ENCODE results near the gene GRK4.

The GRK4 gene

DNA sequence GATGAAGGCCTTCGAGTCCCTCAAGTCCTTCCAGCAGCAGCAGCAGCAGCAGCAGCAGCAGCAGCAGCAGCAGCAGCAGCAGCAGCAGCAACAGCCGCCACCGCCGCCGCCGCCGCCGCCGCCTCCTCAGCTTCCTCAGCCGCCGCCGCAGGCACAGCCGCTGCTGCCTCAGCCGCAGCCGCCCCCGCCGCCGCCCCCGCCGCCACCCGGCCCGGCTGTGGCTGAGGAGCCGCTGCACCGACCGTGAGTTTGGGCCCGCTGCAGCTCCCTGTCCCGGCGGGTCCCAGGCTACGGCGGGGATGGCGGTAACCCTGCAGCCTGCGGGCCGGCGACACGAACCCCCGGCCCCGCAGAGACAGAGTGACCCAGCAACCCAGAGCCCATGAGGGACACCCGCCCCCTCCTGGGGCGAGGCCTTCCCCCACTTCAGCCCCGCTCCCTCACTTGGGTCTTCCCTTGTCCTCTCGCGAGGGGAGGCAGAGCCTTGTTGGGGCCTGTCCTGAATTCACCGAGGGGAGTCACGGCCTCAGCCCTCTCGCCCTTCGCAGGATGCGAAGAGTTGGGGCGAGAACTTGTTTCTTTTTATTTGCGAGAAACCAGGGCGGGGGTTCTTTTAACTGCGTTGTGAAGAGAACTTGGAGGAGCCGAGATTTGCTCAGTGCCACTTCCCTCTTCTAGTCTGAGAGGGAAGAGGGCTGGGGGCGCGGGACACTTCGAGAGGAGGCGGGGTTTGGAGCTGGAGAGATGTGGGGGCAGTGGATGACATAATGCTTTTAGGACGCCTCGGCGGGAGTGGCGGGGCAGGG, 111.7 kb downstream of the GRK4 start:
- DNase-seq: peak; percentile 71

DNA sequence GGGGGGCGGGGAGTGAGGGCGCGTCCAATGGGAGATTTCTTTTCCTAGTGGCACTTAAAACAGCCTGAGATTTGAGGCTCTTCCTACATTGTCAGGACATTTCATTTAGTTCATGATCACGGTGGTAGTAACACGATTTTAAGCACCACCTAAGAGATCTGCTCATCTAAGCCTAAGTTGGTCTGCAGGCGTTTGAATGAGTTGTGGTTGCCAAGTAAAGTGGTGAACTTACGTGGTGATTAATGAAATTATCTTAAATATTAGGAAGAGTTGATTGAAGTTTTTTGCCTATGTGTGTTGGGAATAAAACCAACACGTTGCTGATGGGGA, 112.2 kb downstream of the GRK4 start:
- no peak for DNase-seq

DNA sequence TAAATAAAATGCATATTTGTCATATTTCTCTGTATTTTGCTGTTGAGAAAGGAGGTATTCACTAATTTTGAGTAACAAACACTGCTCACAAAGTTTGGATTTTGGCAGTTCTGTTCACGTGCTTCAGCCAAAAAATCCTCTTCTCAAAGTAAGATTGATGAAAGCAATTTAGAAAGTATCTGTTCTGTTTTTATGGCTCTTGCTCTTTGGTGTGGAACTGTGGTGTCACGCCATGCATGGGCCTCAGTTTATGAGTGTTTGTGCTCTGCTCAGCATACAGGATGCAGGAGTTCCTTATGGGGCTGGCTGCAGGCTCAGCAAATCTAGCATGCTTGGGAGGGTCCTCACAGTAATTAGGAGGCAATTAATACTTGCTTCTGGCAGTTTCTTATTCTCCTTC, 114.4 kb downstream of the GRK4 start:
- DNase-seq: no peak

DNA sequence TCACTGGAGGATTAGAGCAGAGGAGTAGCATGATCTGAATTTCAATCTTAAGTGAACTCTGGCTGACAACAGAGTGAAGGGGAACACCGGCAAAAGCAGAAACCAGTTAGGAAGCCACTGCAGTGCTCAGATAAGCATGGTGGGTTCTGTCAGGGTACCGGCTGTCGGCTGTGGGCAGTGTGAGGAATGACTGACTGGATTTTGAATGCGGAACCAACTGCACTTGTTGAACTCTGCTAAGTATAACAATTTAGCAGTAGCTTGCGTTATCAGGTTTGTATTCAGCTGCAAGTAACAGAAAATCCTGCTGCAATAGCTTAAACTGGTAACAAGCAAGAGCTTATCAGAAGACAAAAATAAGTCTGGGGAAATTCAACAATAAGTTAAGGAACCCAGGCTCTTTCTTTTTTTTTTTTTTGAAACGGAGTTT, 116.3 kb downstream of the GRK4 start:
- DNase-seq: peak; percentile 20

DNA sequence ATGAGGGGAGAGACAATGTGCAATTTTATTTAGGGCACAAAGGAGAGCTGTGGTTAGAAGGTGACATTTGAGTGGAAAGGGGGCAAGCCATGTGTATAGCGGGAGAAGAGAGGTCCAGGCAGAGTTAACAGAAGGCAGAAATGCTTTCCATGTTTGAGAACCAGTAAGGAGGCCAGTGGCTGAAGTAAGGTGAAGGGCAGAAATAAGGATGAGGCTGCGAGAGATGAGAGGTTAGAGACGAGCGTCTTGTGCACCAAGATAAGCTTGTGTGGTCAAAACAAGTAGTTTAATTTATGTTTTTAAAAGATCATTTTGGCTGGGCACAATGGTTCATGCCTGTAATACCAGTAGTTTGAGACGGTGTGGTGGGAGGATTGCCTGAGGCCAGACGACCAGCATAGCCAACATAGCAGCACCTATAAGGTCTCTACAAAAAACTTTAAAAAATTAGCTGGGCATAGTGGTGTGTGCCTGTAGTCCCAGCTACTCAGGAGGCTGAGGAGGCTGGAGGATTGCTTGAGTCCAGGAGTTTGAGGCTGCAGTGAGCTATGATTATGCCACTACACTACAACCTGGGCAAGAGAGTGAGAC, 119.6 kb downstream of the GRK4 start:
- DNase-seq: no peak

DNA sequence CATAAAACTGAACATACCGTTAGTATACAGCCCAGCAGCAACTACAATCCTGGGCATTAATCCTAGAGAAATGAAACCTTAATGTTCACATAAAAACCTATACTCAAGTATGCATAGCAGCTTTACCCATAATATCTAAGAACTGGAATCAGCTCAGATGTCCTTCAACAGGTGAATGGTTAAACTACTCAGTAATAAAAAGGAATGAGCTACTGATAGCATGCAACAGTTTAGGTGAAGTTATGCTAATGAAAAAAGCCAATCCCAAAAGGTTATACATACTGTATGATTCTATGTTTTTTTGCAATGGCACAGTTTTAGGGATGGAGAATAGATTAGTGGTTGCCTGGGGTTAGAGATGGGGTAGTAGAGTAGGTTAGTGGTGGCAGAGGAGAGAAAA, 120.4 kb downstream of the GRK4 start:
- no peak for DNase-seq

DNA sequence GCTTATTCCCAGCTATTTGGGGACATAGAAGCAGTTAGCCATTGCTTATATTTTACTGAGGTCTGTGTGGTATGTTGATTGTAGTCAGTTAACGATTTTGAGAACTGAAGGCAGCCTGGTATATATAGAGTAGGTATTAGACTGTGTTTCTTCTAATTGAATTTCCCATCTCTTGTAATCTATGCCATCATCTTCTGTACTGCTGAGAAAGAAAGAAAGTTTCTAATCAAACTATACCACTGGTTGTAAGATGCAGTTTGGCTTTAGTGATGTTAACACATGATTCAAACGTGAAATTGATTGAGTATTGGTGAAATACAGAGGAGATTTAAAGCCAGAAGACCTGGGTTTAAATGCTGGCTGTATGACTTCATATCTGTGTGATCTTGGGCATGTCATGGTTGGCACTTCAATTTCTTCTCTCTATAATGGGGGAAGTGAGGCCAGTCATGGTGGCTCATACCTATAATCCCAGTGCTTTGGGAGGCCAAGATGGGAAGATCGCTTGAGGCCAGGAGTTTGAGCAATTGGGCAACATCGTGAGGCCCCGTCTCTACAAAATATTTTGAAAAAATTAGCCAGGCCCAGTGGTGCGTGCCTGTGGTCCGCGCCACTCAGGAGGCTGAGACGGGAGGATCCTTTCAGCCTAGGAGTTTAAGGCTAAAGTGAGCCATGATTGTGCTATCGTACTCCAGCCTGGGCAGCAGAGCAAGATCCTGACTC, 122.7 kb downstream of the GRK4 start:
- no peak for DNase-seq

DNA sequence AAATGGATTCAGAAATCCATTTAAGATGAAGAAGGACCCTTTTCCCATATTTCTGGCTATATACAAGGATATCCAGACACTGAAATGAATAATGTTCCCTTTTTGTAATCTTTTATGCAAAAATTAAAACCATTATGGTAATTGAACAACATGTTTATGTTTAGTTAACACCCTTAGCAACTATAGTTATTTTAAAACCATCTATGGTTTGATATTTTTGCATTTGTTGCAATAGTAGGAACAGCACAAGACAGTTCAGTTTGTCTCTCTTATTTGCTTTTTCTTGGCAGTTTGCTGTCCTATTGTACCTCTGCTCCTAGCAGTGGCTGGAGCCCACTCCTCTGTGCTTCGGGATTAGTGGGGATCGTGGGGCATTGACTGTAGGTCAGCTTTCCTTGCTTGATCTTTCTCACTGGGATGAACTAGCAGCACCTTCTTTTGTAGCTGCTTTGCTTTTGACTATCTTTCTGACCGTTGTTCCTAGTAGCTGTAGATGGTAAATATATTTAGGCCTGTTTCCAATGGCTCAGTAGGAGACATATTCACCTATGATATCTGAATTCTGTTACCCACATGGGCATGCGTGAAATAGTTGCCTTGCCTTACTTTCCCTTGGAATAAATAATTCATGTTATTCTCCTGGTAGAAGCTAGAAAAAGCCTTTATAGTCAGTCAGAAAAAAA, 123.9 kb downstream of the GRK4 start:
- no peak for DNase-seq
